Measurements from ENCODE around the gene KRT76.

Gene KRT76

DNA sequence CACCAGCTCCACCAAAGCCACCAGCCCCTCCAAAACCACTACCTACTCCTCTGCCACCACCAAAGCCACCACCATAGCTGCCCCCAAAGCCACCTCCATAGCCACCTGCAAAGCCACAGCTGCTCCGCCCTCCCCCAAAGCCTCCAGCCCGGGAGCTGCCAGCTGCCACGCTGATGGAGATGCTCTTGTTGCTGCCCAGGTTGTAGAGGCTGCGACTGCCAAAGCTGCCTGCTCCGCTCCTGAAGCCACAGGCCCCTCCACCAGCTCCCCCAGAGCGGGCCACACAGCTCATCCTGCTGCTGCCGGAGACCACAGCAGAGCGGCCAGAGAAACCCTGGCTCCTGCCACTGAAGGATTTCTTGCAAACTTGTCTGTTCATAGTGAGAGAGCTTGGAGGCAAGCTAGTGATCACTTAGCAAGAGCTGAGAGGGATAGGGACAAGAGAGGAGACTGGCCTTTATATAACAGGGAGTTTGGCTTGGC lies at the start of gene KRT76:
Gene KRT76 (minus strand): TSS at position 433 of the 483 bp plus-strand sequence. CDS start 54 bp downstream, at position 379.
- no peak for DNase-seq

- DNase-seq: no peak
These were observed 48.8 kb upstream of the KRT76 start for GRCh38 chr12:52825961-52826360.

GRCh38 chr12:52824741-52825410 lies 47.7 kb upstream of the KRT76 start:
- no peak for DNase-seq

GRCh38 chr12:52823761-52824450 lies 46.8 kb upstream of the KRT76 start:
- DNase-seq: no peak

GRCh38 chr12:52822771-52823510 lies 45.8 kb upstream of the KRT76 start:
- DNase-seq: no peak

DNA sequence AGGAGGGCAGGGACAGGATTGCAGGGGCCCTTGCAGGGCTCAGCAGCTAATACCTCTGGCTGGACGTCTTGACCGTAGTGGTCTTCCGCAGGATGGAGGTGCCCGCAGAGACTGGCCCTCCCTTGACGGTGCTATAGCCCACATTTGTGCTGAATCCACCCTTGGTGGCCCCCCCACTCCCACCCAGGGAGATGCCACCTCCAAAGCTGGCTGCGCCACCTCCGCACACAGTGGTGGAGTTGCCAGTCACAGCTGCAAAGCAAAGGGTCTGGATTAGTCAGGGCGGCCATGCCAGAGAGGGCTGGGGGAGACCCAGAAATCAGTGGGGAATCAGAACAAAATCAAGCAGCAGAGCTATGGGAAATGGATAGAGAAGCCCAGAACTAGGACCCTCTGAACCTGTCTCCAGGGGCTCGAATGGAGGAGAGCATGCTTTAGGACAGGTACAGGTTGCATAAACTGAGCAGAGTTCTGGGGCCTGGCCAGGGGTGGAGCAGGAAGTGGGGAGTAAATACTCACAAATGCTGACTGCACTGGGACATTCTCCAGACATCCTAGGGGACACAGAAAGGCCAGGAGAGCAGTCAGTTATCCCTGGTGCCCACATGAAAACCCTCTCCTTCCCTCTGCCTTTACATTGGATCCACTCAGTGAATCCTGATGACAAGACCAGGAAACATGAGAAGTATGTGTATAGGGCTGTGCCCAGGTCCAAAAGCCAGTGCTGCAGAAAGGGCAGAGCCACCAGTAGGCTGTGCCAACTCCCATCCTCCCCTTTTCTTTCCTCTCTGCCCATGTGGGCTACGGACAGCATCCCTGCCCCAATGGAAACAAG lies 44.9 kb upstream of the KRT76 start:
- no peak for DNase-seq

GRCh38 chr12:52821071-52821730 lies 44.1 kb upstream of the KRT76 start:
- DNase-seq: no peak

DNA sequence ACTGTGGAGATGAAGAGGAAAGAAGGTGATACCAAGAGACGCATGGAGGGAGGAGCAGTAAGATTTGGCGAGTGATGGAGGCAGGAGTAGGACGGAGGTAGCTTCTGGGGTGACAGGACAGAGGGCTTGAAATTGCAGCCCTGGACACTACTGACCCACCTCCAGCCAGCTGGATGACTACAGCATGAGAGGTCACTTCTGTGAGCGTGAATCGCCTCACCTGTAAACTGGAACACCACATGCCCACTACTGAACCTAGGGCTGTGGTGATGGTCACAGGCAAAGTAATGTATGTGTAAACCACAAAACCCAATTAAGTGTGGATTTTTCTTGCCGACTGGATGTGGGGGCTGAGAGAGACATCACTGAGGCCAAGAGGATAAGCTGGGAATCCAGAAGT lies 43.4 kb upstream of the KRT76 start:
- DNase-seq: no peak

DNA sequence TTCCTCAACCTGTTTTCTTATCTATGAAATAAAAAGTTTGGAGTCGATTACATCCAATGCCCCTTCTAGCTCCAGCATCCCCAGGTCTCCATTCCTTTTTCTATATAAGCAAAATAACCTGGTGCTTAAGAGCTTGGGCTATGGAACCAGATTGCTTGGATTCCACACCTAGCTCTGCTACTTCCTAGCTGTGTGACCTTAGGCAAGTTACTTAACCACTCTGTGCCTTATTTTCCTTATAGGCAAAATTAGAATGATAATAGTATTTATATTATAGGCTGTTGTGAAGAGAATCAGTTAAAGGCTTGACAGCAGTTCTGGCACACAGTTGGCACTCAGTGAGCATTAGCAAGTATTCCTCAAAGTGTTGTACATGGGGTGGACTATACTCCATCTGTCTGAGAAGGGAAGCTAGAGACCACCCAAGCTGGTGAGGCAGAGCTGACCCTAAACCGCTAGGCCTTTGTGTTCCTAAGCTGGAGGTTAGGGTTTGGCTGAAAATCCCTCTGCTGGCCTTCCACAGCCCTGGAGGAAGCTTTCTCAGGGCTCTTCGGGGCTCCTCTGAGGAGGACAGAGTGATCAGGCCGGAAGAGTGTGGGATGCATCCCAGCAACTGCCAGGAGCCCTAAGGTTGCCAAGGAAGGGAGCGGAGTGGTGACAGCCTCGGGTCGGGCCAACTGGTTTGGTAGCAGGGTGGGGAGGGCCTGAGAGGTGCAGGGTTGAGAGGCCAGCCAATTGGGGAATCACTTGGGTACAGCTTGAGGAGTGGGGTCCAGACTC lies 42.8 kb upstream of the KRT76 start:
- DNase-seq: no peak

- no peak for DNase-seq
These were observed 41.8 kb upstream of the KRT76 start for GRCh38 chr12:52818887-52819420.

GRCh38 chr12:52818388-52818787 lies 41.2 kb upstream of the KRT76 start:
- DNase-seq: no peak

DNA sequence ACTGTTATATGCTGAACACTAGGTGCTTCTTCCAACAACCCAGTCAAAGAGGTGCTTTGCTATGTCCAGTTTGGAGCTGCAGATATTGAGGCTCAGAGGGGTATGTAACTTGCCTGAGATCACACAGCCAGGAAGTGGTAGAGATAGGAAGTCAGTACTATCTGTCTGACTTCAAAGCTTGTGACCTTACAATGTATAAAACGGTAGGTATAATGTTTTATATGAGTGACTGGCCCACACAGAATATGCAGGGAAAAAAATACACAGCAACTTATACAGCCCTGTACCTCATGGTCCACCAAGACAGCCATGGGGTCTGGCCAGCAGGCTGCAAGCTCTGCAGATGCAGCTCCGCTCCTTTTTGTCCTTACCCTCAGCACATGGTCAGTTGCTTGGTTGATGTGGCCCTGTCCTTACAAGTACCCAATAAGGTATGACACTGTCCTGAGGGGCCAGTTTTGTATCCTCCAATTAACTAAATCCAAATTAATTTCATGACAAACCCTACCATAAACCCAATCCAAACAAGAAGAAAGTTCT lies 40.6 kb upstream of the KRT76 start:
- no peak for DNase-seq

DNA sequence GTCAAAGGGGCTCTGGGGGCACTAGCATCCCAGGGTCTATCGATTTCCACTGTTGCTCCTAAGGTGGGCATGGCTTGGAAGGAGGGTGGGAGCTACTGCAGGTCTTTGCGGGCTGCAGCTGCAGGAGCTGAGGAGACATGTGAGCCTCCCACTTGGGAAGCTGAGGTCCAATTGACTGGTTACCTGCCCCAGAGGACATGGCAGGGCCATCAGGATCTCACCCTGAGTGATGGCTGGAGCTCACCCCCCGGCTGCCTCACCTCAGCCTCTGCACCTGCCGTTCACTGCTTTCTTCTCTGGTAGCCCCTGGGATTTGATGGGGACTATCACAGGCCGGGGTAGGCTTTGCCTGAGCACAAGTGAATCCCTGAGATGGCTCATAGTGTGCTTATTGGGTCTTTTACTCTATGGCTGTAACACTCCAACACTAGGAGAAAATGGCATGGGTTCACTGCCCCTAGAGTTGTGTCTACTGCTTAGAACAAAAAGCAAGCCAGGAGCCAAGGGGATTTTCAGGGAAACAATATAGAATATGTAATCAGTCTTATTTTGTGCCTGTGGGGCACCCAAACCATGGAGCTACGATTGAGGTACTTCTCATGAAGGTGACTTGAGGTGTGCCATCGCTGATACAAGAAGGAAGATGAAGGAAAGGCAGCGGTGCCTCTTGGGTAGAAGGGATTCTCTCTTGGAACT lies 40.0 kb upstream of the KRT76 start:
- DNase-seq: no peak

GRCh38 chr12:52815676-52816588 lies 38.8 kb upstream of the KRT76 start:
- DNase-seq: no peak

GRCh38 chr12:52815161-52815560 lies 38.0 kb upstream of the KRT76 start:
- no peak for DNase-seq

GRCh38 chr12:52814710-52815155 lies 37.6 kb upstream of the KRT76 start:
- DNase-seq: no peak

DNA sequence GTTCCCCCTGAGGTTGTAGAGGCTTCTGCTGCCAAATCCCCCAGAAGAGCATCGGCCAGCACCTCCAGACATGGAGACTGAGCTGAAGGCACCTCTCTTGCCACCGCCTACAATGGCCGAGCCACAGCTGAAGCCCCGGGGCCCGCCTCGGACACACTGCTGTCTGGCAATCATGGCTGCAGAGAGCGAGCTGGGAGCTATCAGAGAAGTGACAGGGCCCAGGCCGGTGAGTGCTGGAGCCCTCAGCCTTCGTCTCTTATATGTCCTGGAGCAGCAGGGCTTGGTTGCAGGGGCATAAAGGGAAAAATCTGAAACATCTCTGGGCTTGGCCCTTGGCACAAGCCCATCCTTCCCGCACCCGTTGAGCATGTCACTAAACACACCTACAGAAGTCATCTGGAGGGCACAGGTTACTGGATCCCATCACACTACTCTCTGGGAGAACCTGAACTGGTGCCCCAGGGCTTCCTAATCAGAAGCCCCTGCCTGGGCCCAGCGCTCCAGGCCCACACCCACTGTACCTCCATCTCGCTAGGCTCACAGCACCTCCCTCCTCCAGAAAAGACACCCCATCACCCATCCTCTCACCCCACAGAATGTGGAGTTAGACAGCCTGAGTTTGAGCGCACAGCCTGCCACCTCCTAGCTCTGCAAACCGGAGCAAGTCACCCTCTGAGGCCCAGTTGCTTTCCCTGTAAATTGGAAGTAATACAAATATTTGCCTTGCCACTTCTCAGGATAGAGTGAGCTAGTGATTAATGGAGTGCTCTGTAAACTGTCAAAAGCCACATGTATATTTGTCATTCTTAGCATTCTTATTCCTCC lies 37.0 kb upstream of the KRT76 start, which contains the start of gene KRT4:
Gene KRT4 (minus strand): TSS at position 232 of the 825 bp plus-strand sequence. CDS start 58 bp downstream, at position 174.
- no peak for DNase-seq

Measured in stimulated activated CD4-positive, alpha-beta T cell treated with anti-CD3 and anti-CD28 coated beads, Interleukin-4, amount 100 ng/mL, for 1 hour (primary cell).